ENCODE data around the gene SUFU.

The SUFU gene

GRCh38 chr10:102511583-102512274 is 8.0 kb downstream of the SUFU start:
- no peak overlapping the region for H3K27ac ChIP-seq (ENCODE audit: low read depth, low read length)
- no peak overlapping the region for H3K4me3 ChIP-seq (ENCODE audit: low read depth in 1 of 5, low read length in 5 of 5)
- H3K9me3 ChIP-seq (ENCODE audit: control insufficient read depth in 5 of 5, low read length in 5 of 5): no peaks in the 10 kb centered on the region
- no peaks in the 10 kb centered on the region for H3K27me3 ChIP-seq (ENCODE audit: control insufficient read depth in 5 of 5, insufficient read depth in 4 of 5, low read length in 5 of 5)
- no peak overlapping the region for H3K9ac ChIP-seq (ENCODE audit: low read length in 5 of 5)
- peaks cover 5 to 51% (median 39%) of the 10 kb centered on the region in 5 donors for H3K36me3 ChIP-seq (ENCODE audit: control insufficient read depth in 5 of 5, insufficient read depth in 5 of 5, low read length in 5 of 5)
- H3K4me1 ChIP-seq (ENCODE audit: control insufficient read depth in 5 of 5, insufficient read depth in 5 of 5, low read length in 5 of 5): peaks cover 4 to 22% (median 21%) of the 10 kb centered on the region in 5 donors

- H3K27ac ChIP-seq (ENCODE audit: low read depth, low read length): peak overlapping the region; percentile 44
These were observed 10.9 kb downstream of the SUFU start for GRCh38 chr10:102514487-102515311.

GRCh38 chr10:102515724-102516123 is 12.0 kb downstream of the SUFU start:
- Histone ChIP-seq H3K36me3 (ENCODE audit: control insufficient read depth in 5 of 5, insufficient read depth in 5 of 5, low read length in 5 of 5) (peaks cover 5 to 35% (median 26%) of the 10 kb centered on the region in 5 donors), H3K27ac (ENCODE audit: low read depth, low read length) (no peak overlapping the region), H3K4me3 (ENCODE audit: low read depth in 1 of 5, low read length in 5 of 5) (no peak overlapping the region), H3K9me3 (ENCODE audit: control insufficient read depth in 5 of 5, low read length in 5 of 5) (no peaks in the 10 kb centered on the region), H3K27me3 (ENCODE audit: control insufficient read depth in 5 of 5, insufficient read depth in 4 of 5, low read length in 5 of 5) (no peaks in the 10 kb centered on the region), H3K4me1 (ENCODE audit: control insufficient read depth in 5 of 5, insufficient read depth in 5 of 5, low read length in 5 of 5) (peaks cover 6 to 25% (median 17%) of the 10 kb centered on the region in 5 donors), H3K9ac (ENCODE audit: low read length in 5 of 5) (no peak overlapping the region)

More at GRCh38 chr10:102514487-102515311, 10.9 kb downstream of the SUFU start:
- H3K36me3 ChIP-seq (ENCODE audit: control insufficient read depth in 5 of 5, insufficient read depth in 5 of 5, low read length in 5 of 5): peaks cover 5 to 39% (median 30%) of the 10 kb centered on the region in 5 donors
- no peaks in the 10 kb centered on the region for H3K9me3 ChIP-seq (ENCODE audit: control insufficient read depth in 5 of 5, low read length in 5 of 5)
- no peaks in the 10 kb centered on the region for H3K27me3 ChIP-seq (ENCODE audit: control insufficient read depth in 5 of 5, insufficient read depth in 4 of 5, low read length in 5 of 5)
- H3K9ac ChIP-seq (ENCODE audit: low read length in 5 of 5): no peak overlapping the region
- H3K4me1 ChIP-seq (ENCODE audit: control insufficient read depth in 5 of 5, insufficient read depth in 5 of 5, low read length in 5 of 5): peaks cover 6 to 25% (median 17%) of the 10 kb centered on the region in 5 donors
- no peak overlapping the region for H3K4me3 ChIP-seq (ENCODE audit: low read depth in 1 of 5, low read length in 5 of 5)

GRCh38 chr10:102517553-102517952 is 13.8 kb downstream of the SUFU start:
- H3K9ac ChIP-seq (ENCODE audit: low read length in 5 of 5): no peak overlapping the region
- no peak overlapping the region for H3K4me3 ChIP-seq (ENCODE audit: low read depth in 1 of 5, low read length in 5 of 5)
- no peaks in the 10 kb centered on the region for H3K27me3 ChIP-seq (ENCODE audit: control insufficient read depth in 5 of 5, insufficient read depth in 4 of 5, low read length in 5 of 5)
- peaks cover 6 to 25% (median 17%) of the 10 kb centered on the region in 5 donors for H3K4me1 ChIP-seq (ENCODE audit: control insufficient read depth in 5 of 5, insufficient read depth in 5 of 5, low read length in 5 of 5)
- no peaks in the 10 kb centered on the region for H3K9me3 ChIP-seq (ENCODE audit: control insufficient read depth in 5 of 5, low read length in 5 of 5)
- H3K27ac ChIP-seq (ENCODE audit: low read depth, low read length): no peak overlapping the region
- H3K36me3 ChIP-seq (ENCODE audit: control insufficient read depth in 5 of 5, insufficient read depth in 5 of 5, low read length in 5 of 5): peaks cover 5 to 29% (median 13%) of the 10 kb centered on the region in 5 donors

- Histone ChIP-seq H3K36me3 (ENCODE audit: control insufficient read depth in 5 of 5, insufficient read depth in 5 of 5, low read length in 5 of 5) (peaks cover 0 to 21% (median 8%) of the 10 kb centered on the region in 5 donors), H3K27me3 (ENCODE audit: control insufficient read depth in 5 of 5, insufficient read depth in 4 of 5, low read length in 5 of 5) (no peaks in the 10 kb centered on the region), H3K27ac (ENCODE audit: low read depth, low read length) (no peak overlapping the region), H3K4me1 (ENCODE audit: control insufficient read depth in 5 of 5, insufficient read depth in 5 of 5, low read length in 5 of 5) (peaks cover 8 to 30% (median 24%) of the 10 kb centered on the region in 5 donors), H3K9ac (ENCODE audit: low read length in 5 of 5) (no peak overlapping the region), H3K4me3 (ENCODE audit: low read depth in 1 of 5, low read length in 5 of 5) (no peak overlapping the region), H3K9me3 (ENCODE audit: control insufficient read depth in 5 of 5, low read length in 5 of 5) (no peaks in the 10 kb centered on the region)
These were observed 15.6 kb downstream of the SUFU start for GRCh38 chr10:102519246-102519825.

- Histone ChIP-seq H3K9ac (ENCODE audit: low read length in 5 of 5) (no peak overlapping the region), H3K9me3 (ENCODE audit: control insufficient read depth in 5 of 5, low read length in 5 of 5) (no peaks in the 10 kb centered on the region), H3K27ac (ENCODE audit: low read depth, low read length) (no peak overlapping the region), H3K4me1 (ENCODE audit: control insufficient read depth in 5 of 5, insufficient read depth in 5 of 5, low read length in 5 of 5) (peaks cover 0 to 11% (median 8%) of the 10 kb centered on the region in 5 donors), H3K4me3 (ENCODE audit: low read depth in 1 of 5, low read length in 5 of 5) (no peak overlapping the region), H3K36me3 (ENCODE audit: control insufficient read depth in 5 of 5, insufficient read depth in 5 of 5, low read length in 5 of 5) (peaks cover 0 to 17% (median 5%) of the 10 kb centered on the region in 5 donors), H3K27me3 (ENCODE audit: control insufficient read depth in 5 of 5, insufficient read depth in 4 of 5, low read length in 5 of 5) (no peaks in the 10 kb centered on the region)
These were observed 19.1 kb downstream of the SUFU start for GRCh38 chr10:102522874-102523249.

GRCh38 chr10:102523250-102524029 is 19.7 kb downstream of the SUFU start:
- H3K36me3 ChIP-seq (ENCODE audit: control insufficient read depth in 5 of 5, insufficient read depth in 5 of 5, low read length in 5 of 5): peaks cover 0 to 14% (median 5%) of the 10 kb centered on the region in 5 donors
- H3K4me3 ChIP-seq (ENCODE audit: low read depth in 1 of 5, low read length in 5 of 5): no peak overlapping the region
- no peaks in the 10 kb centered on the region for H3K27me3 ChIP-seq (ENCODE audit: control insufficient read depth in 5 of 5, insufficient read depth in 4 of 5, low read length in 5 of 5)
- no peak overlapping the region for H3K9ac ChIP-seq (ENCODE audit: low read length in 5 of 5)
- H3K9me3 ChIP-seq (ENCODE audit: control insufficient read depth in 5 of 5, low read length in 5 of 5): no peaks in the 10 kb centered on the region
- H3K27ac ChIP-seq (ENCODE audit: low read depth, low read length): no peak overlapping the region
- peaks cover 0 to 11% (median 8%) of the 10 kb centered on the region in 5 donors for H3K4me1 ChIP-seq (ENCODE audit: control insufficient read depth in 5 of 5, insufficient read depth in 5 of 5, low read length in 5 of 5)

- Histone ChIP-seq H3K36me3 (ENCODE audit: control insufficient read depth in 5 of 5, insufficient read depth in 5 of 5, low read length in 5 of 5) (peaks cover 0 to 13% (median 5%) of the 10 kb centered on the region in 5 donors), H3K9me3 (ENCODE audit: control insufficient read depth in 5 of 5, low read length in 5 of 5) (no peaks in the 10 kb centered on the region), H3K4me3 (ENCODE audit: low read depth in 1 of 5, low read length in 5 of 5) (no peak overlapping the region), H3K27me3 (ENCODE audit: control insufficient read depth in 5 of 5, insufficient read depth in 4 of 5, low read length in 5 of 5) (no peaks in the 10 kb centered on the region), H3K9ac (ENCODE audit: low read length in 5 of 5) (no peak overlapping the region), H3K4me1 (ENCODE audit: control insufficient read depth in 5 of 5, insufficient read depth in 5 of 5, low read length in 5 of 5) (peaks cover 0 to 11% (median 8%) of the 10 kb centered on the region in 5 donors), H3K27ac (ENCODE audit: low read depth, low read length) (no peak overlapping the region)
These were observed 21.0 kb downstream of the SUFU start for GRCh38 chr10:102524746-102525145.

- H3K27me3 ChIP-seq (ENCODE audit: control insufficient read depth in 5 of 5, insufficient read depth in 4 of 5, low read length in 5 of 5): no peaks in the 10 kb centered on the region
- no peak overlapping the region for H3K4me3 ChIP-seq (ENCODE audit: low read depth in 1 of 5, low read length in 5 of 5)
- H3K4me1 ChIP-seq (ENCODE audit: control insufficient read depth in 5 of 5, insufficient read depth in 5 of 5, low read length in 5 of 5): peaks cover 0 to 11% (median 8%) of the 10 kb centered on the region in 5 donors
- H3K36me3 ChIP-seq (ENCODE audit: control insufficient read depth in 5 of 5, insufficient read depth in 5 of 5, low read length in 5 of 5): peaks cover 0 to 13% (median 4%) of the 10 kb centered on the region in 5 donors
- H3K27ac ChIP-seq (ENCODE audit: low read depth, low read length): no peak overlapping the region
- no peaks in the 10 kb centered on the region for H3K9me3 ChIP-seq (ENCODE audit: control insufficient read depth in 5 of 5, low read length in 5 of 5)
- no peak overlapping the region for H3K9ac ChIP-seq (ENCODE audit: low read length in 5 of 5)
These were observed 23.8 kb downstream of the SUFU start for GRCh38 chr10:102527546-102527945.
